Measurements from ENCODE around the gene KPNA1. TPM values are rescaled to one million over a fixed set of nuclear protein-coding genes. Genes with fewer than 3 reads are reported as not detected.

Gene KPNA1
- total and polyA plus RNA-seq, 4 donors: 11.6 to 74.1 (median 43.3) TPM

- no peak for ATAC-seq (ENCODE audit: low FRiP score)
- Histone ChIP-seq H3K9me3 (ENCODE audit: control insufficient read depth, low read length) (no peaks in the 10 kb centered on the region), H3K36me3 (ENCODE audit: control insufficient read depth in 1 of 2, insufficient read depth in 2 of 2, low read length in 1 of 2) (no peaks in the 10 kb centered on the region), H3K4me3 (ENCODE audit: low read length in 2 of 2) (no peak overlapping the region), H3K27me3 (ENCODE audit: control insufficient read depth in 1 of 2, insufficient read depth in 2 of 2, low read length in 1 of 2) (no peaks in the 10 kb centered on the region), H3K4me1 (ENCODE audit: control insufficient read depth in 1 of 2, insufficient read depth in 2 of 2, low read length in 2 of 2) (no peaks in the 10 kb centered on the region), H3K27ac (ENCODE audit: low read depth in 1 of 2, low read length in 2 of 2) (no peak overlapping the region)
- no peak for DNase-seq
- WGBS, 2 donors: 92 to 93% methylated on average over 2 of the region's 2 CpGs
- intact Hi-C loops (cut with DNase I): no loop called here
These were observed 38.2 kb downstream of the KPNA1 start for GRCh38 chr3:122476532-122476931.

GRCh38 chr3:122475316-122475715, 39.4 kb downstream of the KPNA1 start:
- ATAC-seq (ENCODE audit: low FRiP score): no peak
- 94 to 98% methylated on average over 2 of the region's 2 CpGs for WGBS, 2 donors

GRCh38 chr3:122469659-122470058, 45.1 kb downstream of the KPNA1 start:
- no peak overlapping the region for H3K27ac ChIP-seq (ENCODE audit: low read depth in 1 of 2, low read length in 2 of 2)
- H3K4me1 ChIP-seq (ENCODE audit: control insufficient read depth in 1 of 2, insufficient read depth in 2 of 2, low read length in 2 of 2): no peaks in the 10 kb centered on the region
- H3K36me3 ChIP-seq (ENCODE audit: control insufficient read depth in 1 of 2, insufficient read depth in 2 of 2, low read length in 1 of 2): no peaks in the 10 kb centered on the region
- H3K27me3 ChIP-seq (ENCODE audit: control insufficient read depth in 1 of 2, insufficient read depth in 2 of 2, low read length in 1 of 2): no peaks in the 10 kb centered on the region
- ATAC-seq (ENCODE audit: low FRiP score) (no peak), DNase-seq (no peak)
- H3K9me3 ChIP-seq (ENCODE audit: control insufficient read depth, low read length): no peaks in the 10 kb centered on the region
- intact Hi-C loops (cut with DNase I): no loop called here
- 59 to 67% methylated on average over 1 of the region's 1 CpG for WGBS, 2 donors
- H3K4me3 ChIP-seq (ENCODE audit: low read length in 2 of 2): no peak overlapping the region

More at GRCh38 chr3:122475316-122475715, 39.4 kb downstream of the KPNA1 start:
- Histone ChIP-seq H3K36me3 (ENCODE audit: control insufficient read depth in 1 of 2, insufficient read depth in 2 of 2, low read length in 1 of 2) (no peaks in the 10 kb centered on the region), H3K9me3 (ENCODE audit: control insufficient read depth, low read length) (no peaks in the 10 kb centered on the region), H3K27me3 (ENCODE audit: control insufficient read depth in 1 of 2, insufficient read depth in 2 of 2, low read length in 1 of 2) (no peaks in the 10 kb centered on the region), H3K27ac (ENCODE audit: low read depth in 1 of 2, low read length in 2 of 2) (no peak overlapping the region), H3K4me3 (ENCODE audit: low read length in 2 of 2) (no peak overlapping the region), H3K4me1 (ENCODE audit: control insufficient read depth in 1 of 2, insufficient read depth in 2 of 2, low read length in 2 of 2) (no peaks in the 10 kb centered on the region)
- no peak for DNase-seq
- intact Hi-C loops (cut with DNase I): no loop called here

GRCh38 chr3:122468896-122469533, 45.7 kb downstream of the KPNA1 start:
- no peaks in the 10 kb centered on the region for H3K9me3 ChIP-seq (ENCODE audit: control insufficient read depth, low read length)
- 76 to 78% methylated on average over 3 of the region's 3 CpGs for WGBS, 2 donors
- H3K27ac ChIP-seq (ENCODE audit: low read depth in 1 of 2, low read length in 2 of 2): no peak overlapping the region
- H3K27me3 ChIP-seq (ENCODE audit: control insufficient read depth in 1 of 2, insufficient read depth in 2 of 2, low read length in 1 of 2): no peaks in the 10 kb centered on the region
- H3K4me3 ChIP-seq (ENCODE audit: low read length in 2 of 2): no peak overlapping the region
- H3K36me3 ChIP-seq (ENCODE audit: control insufficient read depth in 1 of 2, insufficient read depth in 2 of 2, low read length in 1 of 2): no peaks in the 10 kb centered on the region
- DNase-seq: no peak
- intact Hi-C loops (cut with DNase I): no loop called here
- H3K4me1 ChIP-seq (ENCODE audit: control insufficient read depth in 1 of 2, insufficient read depth in 2 of 2, low read length in 2 of 2): no peaks in the 10 kb centered on the region
- no peak for ATAC-seq (ENCODE audit: low FRiP score)

GRCh38 chr3:122466701-122467240, 48.0 kb downstream of the KPNA1 start:
- Histone ChIP-seq H3K4me3 (ENCODE audit: low read length in 2 of 2) (no peak overlapping the region), H3K27ac (ENCODE audit: low read depth in 1 of 2, low read length in 2 of 2) (no peak overlapping the region), H3K36me3 (ENCODE audit: control insufficient read depth in 1 of 2, insufficient read depth in 2 of 2, low read length in 1 of 2) (no peaks in the 10 kb centered on the region), H3K4me1 (ENCODE audit: control insufficient read depth in 1 of 2, insufficient read depth in 2 of 2, low read length in 2 of 2) (no peaks in the 10 kb centered on the region), H3K9me3 (ENCODE audit: control insufficient read depth, low read length) (no peaks in the 10 kb centered on the region), H3K27me3 (ENCODE audit: control insufficient read depth in 1 of 2, insufficient read depth in 2 of 2, low read length in 1 of 2) (no peaks in the 10 kb centered on the region)
- DNase-seq (no peak), ATAC-seq (ENCODE audit: low FRiP score) (no peak)
- intact Hi-C loops (cut with DNase I): no loop called here
- 97 to 98% methylated on average over 3 of the region's 3 CpGs for WGBS, 2 donors

GRCh38 chr3:122464659-122465058, 50.1 kb downstream of the KPNA1 start:
- 97 to 100% methylated on average over 1 of the region's 1 CpG for WGBS, 2 donors
- Histone ChIP-seq H3K36me3 (ENCODE audit: control insufficient read depth in 1 of 2, insufficient read depth in 2 of 2, low read length in 1 of 2) (no peaks in the 10 kb centered on the region), H3K4me3 (ENCODE audit: low read length in 2 of 2) (no peak overlapping the region), H3K9me3 (ENCODE audit: control insufficient read depth, low read length) (no peaks in the 10 kb centered on the region), H3K4me1 (ENCODE audit: control insufficient read depth in 1 of 2, insufficient read depth in 2 of 2, low read length in 2 of 2) (no peaks in the 10 kb centered on the region), H3K27ac (ENCODE audit: low read depth in 1 of 2, low read length in 2 of 2) (no peak overlapping the region), H3K27me3 (ENCODE audit: control insufficient read depth in 1 of 2, insufficient read depth in 2 of 2, low read length in 1 of 2) (no peaks in the 10 kb centered on the region)
- no peak for ATAC-seq (ENCODE audit: low FRiP score)
- no peak for DNase-seq
- intact Hi-C loops (cut with DNase I): no loop called here

- Histone ChIP-seq H3K9me3 (ENCODE audit: control insufficient read depth, low read length) (no peaks in the 10 kb centered on the region), H3K4me1 (ENCODE audit: control insufficient read depth in 1 of 2, insufficient read depth in 2 of 2, low read length in 2 of 2) (no peaks in the 10 kb centered on the region), H3K4me3 (ENCODE audit: low read length in 2 of 2) (no peak overlapping the region), H3K36me3 (ENCODE audit: control insufficient read depth in 1 of 2, insufficient read depth in 2 of 2, low read length in 1 of 2) (peaks cover 2% of the 10 kb centered on the region in 2 donors), H3K27ac (ENCODE audit: low read depth in 1 of 2, low read length in 2 of 2) (no peak overlapping the region), H3K27me3 (ENCODE audit: control insufficient read depth in 1 of 2, insufficient read depth in 2 of 2, low read length in 1 of 2) (no peaks in the 10 kb centered on the region)
- 83 to 94% methylated on average over 1 of the region's 1 CpG for WGBS, 2 donors
- DNase-seq: no peak
- no peak for ATAC-seq (ENCODE audit: low FRiP score)
- intact Hi-C loops (cut with DNase I): no loop called here
These were observed 52.3 kb downstream of the KPNA1 start for GRCh38 chr3:122462406-122462805.

GRCh38 chr3:122461806-122462205, 52.9 kb downstream of the KPNA1 start:
- peaks cover 2% of the 10 kb centered on the region in 2 donors for H3K36me3 ChIP-seq (ENCODE audit: control insufficient read depth in 1 of 2, insufficient read depth in 2 of 2, low read length in 1 of 2)
- DNase-seq (no peak), ATAC-seq (ENCODE audit: low FRiP score) (no peak)
- no peaks in the 10 kb centered on the region for H3K27me3 ChIP-seq (ENCODE audit: control insufficient read depth in 1 of 2, insufficient read depth in 2 of 2, low read length in 1 of 2)
- 77 to 82% methylated on average over 3 of the region's 3 CpGs for WGBS, 2 donors
- no peaks in the 10 kb centered on the region for H3K9me3 ChIP-seq (ENCODE audit: control insufficient read depth, low read length)
- no peak overlapping the region for H3K27ac ChIP-seq (ENCODE audit: low read depth in 1 of 2, low read length in 2 of 2)
- H3K4me1 ChIP-seq (ENCODE audit: control insufficient read depth in 1 of 2, insufficient read depth in 2 of 2, low read length in 2 of 2): no peaks in the 10 kb centered on the region
- intact Hi-C loops (cut with DNase I): no loop called here
- H3K4me3 ChIP-seq (ENCODE audit: low read length in 2 of 2): no peak overlapping the region

GRCh38 chr3:122458992-122459391, 55.7 kb downstream of the KPNA1 start:
- H3K4me3 ChIP-seq (ENCODE audit: low read length in 2 of 2): no peak overlapping the region
- DNase-seq (no peak), ATAC-seq (ENCODE audit: low FRiP score) (no peak)
- H3K27ac ChIP-seq (ENCODE audit: low read depth in 1 of 2, low read length in 2 of 2): no peak overlapping the region
- no peaks in the 10 kb centered on the region for H3K4me1 ChIP-seq (ENCODE audit: control insufficient read depth in 1 of 2, insufficient read depth in 2 of 2, low read length in 2 of 2)
- WGBS, 2 donors: 50 to 52% methylated on average over 4 of the region's 4 CpGs
- H3K9me3 ChIP-seq (ENCODE audit: control insufficient read depth, low read length): no peaks in the 10 kb centered on the region
- H3K36me3 ChIP-seq (ENCODE audit: control insufficient read depth in 1 of 2, insufficient read depth in 2 of 2, low read length in 1 of 2): peaks cover 2% of the 10 kb centered on the region in 2 donors
- no peaks in the 10 kb centered on the region for H3K27me3 ChIP-seq (ENCODE audit: control insufficient read depth in 1 of 2, insufficient read depth in 2 of 2, low read length in 1 of 2)
- intact Hi-C loops (cut with DNase I): loop anchor here (5.0 to 10.0 kb wide), 2 partner anchors 218 to 226 kb away; partner anchors contain the start of gene PARP14 (in 1 of the 2)

All from aorta (tissue), 5 donors.